Naive thymus-derived CD4-positive, alpha-beta T cell (primary cell): ENCODE results near the gene WSB1. TPM values are rescaled to one million over a fixed set of nuclear protein-coding genes. Genes with fewer than 3 reads are reported as not detected.
A peak's percentile ranks its signal among the peaks of the same experiment; 100 is the strongest.

Experiments
- ATAC-seq: fragments of 150-1000 bp; cut with Tn5 transposase; 2 replicates; pipeline ENCODE4 v1.10.0; 2021; ENCODE audit warnings: mild to moderate bottlenecking, moderate library complexity
- CTCF ChIA-PET: fragments of 350-600 bp; sonication (Branson Sonifier 250); formaldehyde crosslinking; loops from one replicate; lab custom pipeline; 2021; ENCODE audit warnings: antibody characterized with exemption; lab: Charles Lee
- POLR2A ChIA-PET: fragments of 350-600 bp; sonication (Branson Sonifier 250); formaldehyde crosslinking; loops from one replicate; lab custom pipeline; 2021; ENCODE audit warnings: antibody characterized with exemption, inconsistent platforms; lab: Charles Lee
- DNase-seq, 9 donors: peaks; one replicate each; pipeline versions ENCODE4 v3.0.0 to v3.0.0-alpha.2; 2020 to 2022; ENCODE audit warnings: mixed read lengths in 1 of 9
- H3K27ac ChIP-seq: one replicate; pipeline ENCODE4 v1.7.0; 2013; ENCODE audit warnings: mild to moderate bottlenecking, low read depth, low read length, moderate library complexity
- H3K27me3 ChIP-seq, 2 donors: one replicate each; pipeline ENCODE4 v1.7.0; 2013; ENCODE audit warnings: low read length in 2 of 2, mild to moderate bottlenecking in 2 of 2, moderate library complexity in 2 of 2; ENCODE audit not compliant: control insufficient read depth in 2 of 2, insufficient read depth in 2 of 2
- H3K36me3 ChIP-seq, 3 experiments: 1 replicate in 2 of 3; 2 replicates in 1 of 3; pipeline ENCODE4 v1.7.0; 2013; ENCODE audit warnings: low read length in 3 of 3, mild to moderate bottlenecking in 3 of 3, moderate library complexity in 1 of 3; ENCODE audit not compliant: insufficient read depth in 3 of 3, control insufficient read depth in 2 of 3
- H3K4me1 ChIP-seq, 2 donors: one replicate each; pipeline ENCODE4 v1.7.0; 2013; ENCODE audit warnings: low read length in 2 of 2, mild to moderate bottlenecking in 2 of 2, moderate library complexity in 1 of 2; ENCODE audit not compliant: control insufficient read depth in 2 of 2, insufficient read depth in 2 of 2
- H3K4me3 ChIP-seq: 2 replicates; pipeline ENCODE4 v1.7.0; 2013; ENCODE audit warnings: mild to moderate bottlenecking, low read length
- H3K9me3 ChIP-seq, 3 experiments: 1 replicate in 2 of 3; 2 replicates in 1 of 3; pipeline ENCODE4 v1.7.0; 2013; ENCODE audit warnings: low read length in 3 of 3; ENCODE audit not compliant: control insufficient read depth in 2 of 3
- H3K27ac Mint-ChIP-seq, 9 donors: one replicate each; pipeline ENCODE4 v1.8.0; 2020 to 2022; ENCODE audit warnings: mixed read lengths in 9 of 9, mild to moderate bottlenecking in 8 of 9, moderate library complexity in 5 of 9, inconsistent platforms in 2 of 9
- H3K27me3 Mint-ChIP-seq, 5 donors: one replicate each; pipeline ENCODE4 v1.8.0; 2021 to 2022; ENCODE audit warnings: mixed read lengths in 5 of 5, mild to moderate bottlenecking in 1 of 5
- H3K36me3 Mint-ChIP-seq, 5 donors: one replicate each; pipeline ENCODE4 v1.8.0; 2020 to 2022; ENCODE audit warnings: mixed read lengths in 5 of 5, mild to moderate bottlenecking in 3 of 5, inconsistent platforms in 1 of 5
- H3K4me1 Mint-ChIP-seq, 7 donors: one replicate each; pipeline ENCODE4 v1.8.0; 2020 to 2022; ENCODE audit warnings: mixed read lengths in 7 of 7, mild to moderate bottlenecking in 3 of 7, inconsistent platforms in 1 of 7
- H3K4me3 Mint-ChIP-seq, 10 donors: one replicate each; pipeline ENCODE4 v1.8.0; 2020 to 2022; ENCODE audit warnings: mild to moderate bottlenecking in 10 of 10, mixed read lengths in 10 of 10, moderate library complexity in 6 of 10, inconsistent platforms in 2 of 10
- H3K9me3 Mint-ChIP-seq, 11 donors: one replicate each; pipeline ENCODE4 v1.8.0; 2020 to 2022; ENCODE audit warnings: mixed read lengths in 11 of 11, mild to moderate bottlenecking in 4 of 11, inconsistent platforms in 1 of 11, moderate library complexity in 1 of 11
- intact Hi-C, 2 donors: fragments of 100-400 bp; cut with micrococcal nuclease; formaldehyde crosslinking; loops; one replicate each; pipeline ENCODE4 v1.15.1; 2023
- polyA plus RNA-seq, 2 donors: library from polyadenylated mRNA; unstranded; fragments of 300-500 nt; fragmentation: Illumina TruSeq; gene quantifications; one replicate each; pipeline ENCODE4 v1.2.3, GENCODE V29; 2021
- total RNA-seq, 6 experiments: library from RNA in 5 of 6; stranded (reverse) in 5 of 6; gene quantifications; 1 replicate in 5 of 6; 2 replicates in 1 of 6; pipeline ENCODE4 v1.2.3 and lab custom pipeline; 2021 to 2026

WSB1 gene
- total and polyA plus RNA-seq, 7 experiments from 2014 or later, result 110 to 204 (median 140) TPM

DNA sequence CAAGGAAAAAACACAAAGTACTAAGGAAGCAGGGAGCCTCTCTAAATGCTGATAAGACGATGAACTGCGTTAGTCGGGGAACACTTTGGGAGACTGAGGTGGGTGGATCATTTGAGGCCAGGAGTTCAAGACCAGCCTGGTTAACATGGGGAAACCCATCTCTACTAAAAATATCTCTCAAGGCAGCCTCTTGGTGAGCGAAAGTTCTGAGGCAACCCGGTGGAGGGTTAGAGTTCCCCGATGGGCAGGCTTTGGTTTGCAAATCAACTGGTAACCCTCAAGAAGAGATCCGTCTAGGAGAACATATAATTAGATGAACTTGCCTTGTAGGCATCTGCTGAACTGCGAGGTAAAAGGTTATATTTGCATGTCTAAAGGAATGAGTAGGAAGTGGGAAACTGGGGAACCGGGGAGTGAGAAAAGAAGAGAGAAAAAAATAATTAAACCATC lies 44.6 kb downstream of the WSB1 start:
- Mint-ChIP-seq H3K36me3 (no peaks in the 10 kb centered on the region), H3K4me3 (no peak overlapping the region), H3K27ac (no peak overlapping the region), H3K9me3 (no peaks in the 10 kb centered on the region), H3K4me1 (peaks cover 5 to 27% (median 6%) of the 10 kb centered on the region in 7 donors), H3K27me3 (peaks cover 0 to 4% (median 0%) of the 10 kb centered on the region in 5 donors)
- no peak overlapping the region for H3K27ac ChIP-seq
- ATAC-seq, result no peak
- intact Hi-C loops, result no loop called here
- H3K36me3 ChIP-seq, result no peaks in the 10 kb centered on the region
- H3K9me3 ChIP-seq, result no peaks in the 10 kb centered on the region
- no peak overlapping the region for H3K4me3 ChIP-seq
- no peaks in the 10 kb centered on the region for H3K27me3 ChIP-seq
- peaks cover 0 to 2% of the 10 kb centered on the region in 2 donors for H3K4me1 ChIP-seq
- ChIA-PET POLR2A (no interaction called here), CTCF (no interaction called here)
- DNase-seq, result no peak

- intact Hi-C loops, result no loop called here
- no peaks in the 10 kb centered on the region for H3K9me3 ChIP-seq
- POLR2A ChIA-PET, result no interaction called here
- H3K4me1 ChIP-seq, result no peaks in the 10 kb centered on the region
- ATAC-seq, result no peak
- peak overlapping the region in 2 of 9 donors; percentile 4 to 24 for H3K27ac Mint-ChIP-seq
- H3K4me3 Mint-ChIP-seq, result no peak overlapping the region
- H3K36me3 ChIP-seq, result no peaks in the 10 kb centered on the region
- peaks cover 0 to 9% (median 0%) of the 10 kb centered on the region in 5 donors for H3K27me3 Mint-ChIP-seq
- no peak overlapping the region for H3K4me3 ChIP-seq
- H3K27me3 ChIP-seq, result no peaks in the 10 kb centered on the region
- H3K4me1 Mint-ChIP-seq, result peaks cover 0 to 26% (median 0%) of the 10 kb centered on the region in 7 donors
- no peak overlapping the region for H3K27ac ChIP-seq
- DNase-seq, result no peak
- H3K36me3 Mint-ChIP-seq, result no peaks in the 10 kb centered on the region
- no peaks in the 10 kb centered on the region for H3K9me3 Mint-ChIP-seq
- CTCF ChIA-PET, result no interaction called here
Measured at GRCh38 chr17:27339198-27339835, 45.4 kb downstream of the WSB1 start.

GRCh38 chr17:27339836-27340550 lies 46.1 kb downstream of the WSB1 start:
- DNase-seq (no peak), ATAC-seq (no peak)
- ChIA-PET POLR2A (no interaction called here), CTCF (interaction anchor here (0.6 kb wide), 1 partner anchor 27 kb away, joined by 4 read pairs; no protein-coding TSS in a partner anchor)
- Histone ChIP-seq H3K27me3 (no peaks in the 10 kb centered on the region), H3K4me3 (no peak overlapping the region), H3K4me1 (no peaks in the 10 kb centered on the region), H3K27ac (no peak overlapping the region), H3K36me3 (no peaks in the 10 kb centered on the region), H3K9me3 (no peaks in the 10 kb centered on the region)
- Mint-ChIP-seq H3K27me3 (peaks cover 0 to 9% (median 0%) of the 10 kb centered on the region in 5 donors), H3K27ac (peak overlapping the region in 1 of 9 donors; percentile 24), H3K36me3 (no peaks in the 10 kb centered on the region), H3K4me3 (no peak overlapping the region), H3K4me1 (peaks cover 0 to 27% (median 0%) of the 10 kb centered on the region in 7 donors), H3K9me3 (no peaks in the 10 kb centered on the region)
- intact Hi-C loops, result no loop called here

DNA sequence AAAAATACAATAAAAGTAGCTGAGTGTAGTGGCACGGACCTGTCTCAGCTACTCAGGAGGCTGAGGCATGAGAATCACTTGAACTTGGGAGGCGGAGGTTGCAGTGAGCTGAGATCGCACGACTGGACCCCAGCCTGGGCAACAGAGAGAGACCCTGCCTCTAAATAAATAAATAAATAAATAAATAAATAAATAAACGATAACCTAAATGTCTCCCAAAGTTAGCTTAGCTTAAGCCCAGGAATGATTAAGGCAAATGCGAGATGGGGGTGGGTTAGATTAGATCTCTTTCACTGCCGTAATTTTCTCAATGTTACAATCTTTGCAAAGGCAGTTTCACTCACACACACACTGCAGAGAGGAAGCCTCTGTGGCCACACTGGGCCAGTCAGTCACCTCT lies 46.7 kb downstream of the WSB1 start:
- ChIA-PET POLR2A (no interaction called here), CTCF (interaction anchor here (0.6 kb wide), 1 partner anchor 28 kb away, joined by 4 read pairs; no protein-coding TSS in a partner anchor)
- H3K27ac Mint-ChIP-seq, result no peak overlapping the region

GRCh38 chr17:27341041-27341471 lies 47.1 kb downstream of the WSB1 start:
- H3K27me3 ChIP-seq, result no peaks in the 10 kb centered on the region
- H3K9me3 ChIP-seq, result no peaks in the 10 kb centered on the region
- no peak overlapping the region for H3K4me3 ChIP-seq
- H3K36me3 ChIP-seq, result no peaks in the 10 kb centered on the region
- Mint-ChIP-seq H3K9me3 (no peaks in the 10 kb centered on the region), H3K27ac (peak overlapping the region in 1 of 9 donors; percentile 20), H3K36me3 (no peaks in the 10 kb centered on the region), H3K27me3 (peaks cover 0 to 9% (median 0%) of the 10 kb centered on the region in 5 donors), H3K4me1 (peaks cover 0 to 27% (median 0%) of the 10 kb centered on the region in 7 donors), H3K4me3 (no peak overlapping the region)
- intact Hi-C loops, result no loop called here
- ChIA-PET POLR2A (no interaction called here), CTCF (interaction anchor here (0.6 kb wide), 1 partner anchor 28 kb away, joined by 4 read pairs; no protein-coding TSS in a partner anchor)
- ATAC-seq (no peak), DNase-seq (no peak)
- H3K4me1 ChIP-seq, result no peaks in the 10 kb centered on the region
- H3K27ac ChIP-seq, result no peak overlapping the region

More for the DNA sequence above, 46.7 kb downstream of the WSB1 start:
- ATAC-seq (no peak), DNase-seq (no peak)
- H3K27me3 Mint-ChIP-seq, result peaks cover 0 to 9% (median 0%) of the 10 kb centered on the region in 5 donors
- Histone ChIP-seq H3K36me3 (no peaks in the 10 kb centered on the region), H3K27ac (no peak overlapping the region), H3K4me1 (no peaks in the 10 kb centered on the region), H3K27me3 (no peaks in the 10 kb centered on the region), H3K4me3 (no peak overlapping the region), H3K9me3 (no peaks in the 10 kb centered on the region)
- no peaks in the 10 kb centered on the region for H3K36me3 Mint-ChIP-seq
- peaks cover 0 to 27% (median 0%) of the 10 kb centered on the region in 7 donors for H3K4me1 Mint-ChIP-seq
- H3K9me3 Mint-ChIP-seq, result no peaks in the 10 kb centered on the region
- intact Hi-C loops, result no loop called here
- H3K4me3 Mint-ChIP-seq, result no peak overlapping the region

- no peaks in the 10 kb centered on the region for H3K9me3 ChIP-seq
- H3K36me3 ChIP-seq, result no peaks in the 10 kb centered on the region
- DNase-seq (no peak), ATAC-seq (no peak)
- Mint-ChIP-seq H3K27ac (no peak overlapping the region), H3K4me3 (peak overlapping the region in 1 of 10 donors; percentile 17), H3K9me3 (no peaks in the 10 kb centered on the region), H3K4me1 (peaks cover 0 to 31% (median 0%) of the 10 kb centered on the region in 7 donors), H3K27me3 (peaks cover 0 to 9% (median 0%) of the 10 kb centered on the region in 5 donors), H3K36me3 (no peaks in the 10 kb centered on the region)
- ChIA-PET CTCF (no interaction called here), POLR2A (no interaction called here)
- no peak overlapping the region for H3K27ac ChIP-seq
- intact Hi-C loops, result no loop called here
- no peak overlapping the region for H3K4me3 ChIP-seq
- no peaks in the 10 kb centered on the region for H3K27me3 ChIP-seq
- no peaks in the 10 kb centered on the region for H3K4me1 ChIP-seq
Measured at GRCh38 chr17:27342059-27342458, 48.1 kb downstream of the WSB1 start.
